NCI-H187 (cell line): ENCODE results near the gene TANC1.
A peak's percentile ranks its signal among the peaks of the same experiment; 100 is the strongest.

Experiments
- DNase-seq, 2 experiments: peaks; one replicate each; lab custom pipeline; 2025; lab: John Stamatoyannopoulos, UW

Gene TANC1

DNA sequence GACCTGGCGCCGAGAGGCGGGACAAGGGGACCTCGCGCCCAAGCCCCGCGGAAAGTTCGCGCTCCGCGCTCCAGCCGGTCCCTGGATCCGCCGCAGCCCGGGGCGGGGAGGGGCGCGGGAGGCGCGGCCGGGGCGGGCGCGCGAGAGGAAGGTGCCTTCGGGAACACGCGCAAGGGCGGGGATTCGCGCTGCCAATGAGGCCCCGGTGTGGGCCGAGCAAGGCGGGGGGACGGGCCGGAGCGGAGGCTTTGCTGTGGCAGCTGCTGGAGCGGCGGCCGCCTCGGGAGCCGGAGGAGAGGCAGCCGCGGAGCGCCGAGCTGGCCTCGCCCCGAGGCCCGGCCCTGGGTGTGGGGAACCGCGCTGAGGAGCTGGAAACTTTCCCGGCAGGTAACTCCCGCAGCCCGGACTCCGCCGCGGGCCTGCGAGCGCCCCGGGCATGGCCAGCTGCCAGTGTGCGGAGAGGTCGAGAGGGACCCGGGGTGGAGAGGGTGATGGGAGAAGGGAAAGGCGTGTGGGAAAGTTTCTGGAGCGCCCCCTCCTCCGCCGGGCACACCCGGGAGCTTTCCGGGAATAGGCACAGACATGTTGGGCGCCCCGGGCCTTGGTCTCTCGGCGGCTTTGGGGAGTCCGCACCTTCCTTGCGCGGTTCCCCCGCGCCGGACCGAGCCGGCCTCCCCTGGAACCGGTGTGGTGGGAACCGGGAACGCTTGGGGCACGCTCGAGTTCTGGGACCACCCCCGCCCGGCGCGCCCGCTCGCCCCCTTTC, at the start of gene TANC1:
TANC1 (plus strand) TSS at position 245 of the 766 bp plus-strand sequence. CDS start 97,271 bp downstream, outside the sequence.
- peak; percentile 26 to 60 for DNase-seq

DNA sequence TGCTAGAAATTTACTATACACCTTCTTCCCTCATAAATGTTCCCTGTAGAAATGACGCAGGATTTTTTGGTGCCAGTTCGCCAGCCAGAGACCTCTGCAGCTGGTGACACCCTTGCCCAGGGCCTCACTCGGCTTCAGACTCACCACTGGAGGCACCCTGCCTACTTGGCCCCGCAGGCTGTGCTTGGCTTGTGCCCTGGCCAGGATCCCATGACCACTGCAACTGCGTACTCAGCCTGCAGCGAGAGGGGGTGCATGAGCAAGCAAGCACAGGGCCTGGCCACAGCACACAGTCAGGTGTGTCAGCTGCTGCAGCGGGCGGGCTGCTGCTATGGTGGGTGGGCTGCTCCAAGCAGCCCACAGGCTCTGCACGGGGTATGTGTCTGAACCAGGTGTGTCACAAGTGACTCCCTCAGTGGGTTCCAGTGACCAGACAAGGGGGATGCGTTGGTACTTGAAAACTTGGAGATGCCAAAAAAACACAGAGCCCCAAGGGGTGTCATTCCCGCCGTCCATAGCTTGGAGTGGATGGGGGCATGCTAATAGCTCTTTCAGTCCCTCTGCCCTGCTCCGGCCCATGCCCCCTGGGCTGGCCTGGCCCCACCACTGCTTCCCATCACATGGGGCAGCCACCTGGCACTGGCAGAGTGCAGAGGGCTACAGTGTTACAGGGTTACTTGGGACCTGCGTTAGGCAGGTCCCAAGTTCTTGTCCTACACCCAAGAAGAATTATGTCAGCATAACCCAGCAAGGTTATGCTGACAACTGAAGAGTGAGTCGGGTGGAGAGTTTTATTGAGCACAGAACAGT, 46.6 kb upstream of the TANC1 start:
- DNase-seq = no peak

GRCh38 chr2:158922601-158923000, 45.8 kb upstream of the TANC1 start:
- no peak for DNase-seq

DNA sequence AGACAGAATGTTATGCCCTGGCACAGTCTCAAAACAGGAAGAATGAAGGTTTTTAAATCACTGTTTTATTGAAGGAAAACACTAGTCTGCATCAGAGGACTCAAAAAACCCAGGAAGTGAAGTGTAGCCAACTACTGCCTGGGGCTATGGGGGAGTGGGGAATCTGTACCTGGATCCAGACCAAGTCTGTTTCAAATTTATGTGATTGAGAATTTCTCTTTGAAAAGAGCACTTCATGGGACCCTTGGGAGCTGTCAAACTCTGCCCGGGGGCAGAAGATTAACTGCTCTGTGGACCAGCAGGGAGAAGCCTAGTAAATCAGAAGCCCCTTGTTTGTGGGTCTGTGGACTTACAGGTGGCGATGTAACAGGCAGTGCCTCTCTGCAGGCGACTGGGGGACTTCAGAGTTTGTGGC, 45.3 kb upstream of the TANC1 start:
- DNase-seq = no peak

- DNase-seq = no peak
Measured at GRCh38 chr2:158923641-158924040, 44.8 kb upstream of the TANC1 start.

DNA sequence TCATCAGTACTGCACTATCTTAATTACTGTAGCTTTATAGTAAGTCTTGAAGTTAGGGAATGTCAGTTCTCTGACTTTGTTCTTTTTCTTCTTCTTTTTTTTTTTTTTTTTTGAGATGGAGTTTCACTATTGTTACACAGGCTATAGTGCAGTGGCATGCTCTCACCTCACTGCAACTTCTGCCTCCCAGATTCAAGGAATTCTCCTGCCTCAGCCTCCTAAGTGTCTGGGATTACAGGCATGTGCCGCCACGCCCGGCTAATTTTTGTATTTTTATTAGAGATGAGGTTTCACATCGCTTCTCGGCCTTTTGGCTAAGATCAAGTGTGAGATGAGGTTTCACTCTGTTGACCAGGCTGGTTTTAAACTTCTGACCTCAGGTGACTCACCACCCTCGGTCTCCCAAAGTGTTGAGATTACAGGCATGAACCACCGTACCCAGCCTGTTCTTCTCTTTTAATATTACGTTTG, 41.9 kb upstream of the TANC1 start:
- DNase-seq = no peak

DNA sequence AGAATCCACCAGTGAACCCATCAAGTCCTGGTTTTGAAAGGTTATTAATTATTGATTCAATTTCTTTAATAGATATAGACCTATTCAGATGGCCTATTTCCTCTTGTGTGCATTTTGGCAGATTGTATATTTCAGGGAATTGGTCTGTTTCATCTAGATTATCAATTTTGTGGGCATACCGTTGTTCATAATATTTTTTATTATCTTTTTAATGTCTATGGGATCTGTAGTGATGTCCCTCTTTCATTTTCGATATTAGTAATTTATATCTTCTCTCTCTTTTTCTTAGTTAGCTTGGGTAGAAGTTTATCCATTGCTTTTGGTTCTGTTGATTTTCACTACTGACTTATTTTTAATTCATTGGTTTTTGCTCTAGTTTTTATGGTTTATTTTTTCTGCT, 39.9 kb upstream of the TANC1 start:
- DNase-seq = no peak

DNA sequence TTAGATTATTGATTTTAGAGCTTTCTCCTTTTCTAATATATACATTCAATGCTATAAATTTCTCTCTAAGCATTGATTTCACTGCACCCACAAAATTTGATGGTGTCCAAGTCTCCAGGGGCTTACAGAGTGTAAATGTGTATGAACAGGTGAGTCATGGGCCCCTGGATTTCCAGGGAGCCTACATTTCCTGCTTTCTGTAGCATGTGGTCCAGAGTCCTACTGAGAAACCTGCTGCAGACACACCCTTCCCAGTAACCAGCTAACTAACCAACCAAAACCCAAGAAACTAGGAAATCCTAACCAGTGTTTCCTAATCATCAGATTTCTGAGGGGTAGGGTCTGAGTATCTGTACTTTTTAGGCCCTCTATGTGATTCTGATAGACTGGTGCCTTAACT, 39.5 kb upstream of the TANC1 start:
- no peak for DNase-seq

GRCh38 chr2:158931572-158931971, 36.9 kb upstream of the TANC1 start:
- DNase-seq = no peak

DNA sequence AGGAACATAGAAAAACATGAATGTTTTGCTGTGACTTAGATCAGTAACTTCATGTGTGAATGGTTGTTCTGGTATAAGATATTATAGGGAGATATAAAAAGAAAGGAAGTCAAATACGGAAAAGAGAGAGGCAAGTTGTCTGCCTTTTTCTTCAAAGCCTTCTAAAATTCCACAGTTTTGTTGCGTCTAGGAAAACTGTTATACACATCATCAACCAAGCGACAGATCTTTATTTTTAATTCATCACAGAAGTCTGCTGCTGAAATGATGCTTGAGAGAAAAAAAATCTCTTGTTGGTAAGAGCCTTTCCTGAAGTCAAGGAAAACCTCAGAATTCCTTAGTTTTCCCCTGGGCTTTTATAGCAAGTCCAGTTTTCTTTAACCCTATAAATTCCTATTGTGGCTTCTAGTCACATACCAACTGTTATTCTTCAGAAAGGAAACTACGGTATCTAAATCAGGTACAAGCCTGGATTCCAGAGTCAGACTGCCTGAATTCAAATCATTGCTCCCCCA, 36.3 kb upstream of the TANC1 start:
- no peak for DNase-seq

DNA sequence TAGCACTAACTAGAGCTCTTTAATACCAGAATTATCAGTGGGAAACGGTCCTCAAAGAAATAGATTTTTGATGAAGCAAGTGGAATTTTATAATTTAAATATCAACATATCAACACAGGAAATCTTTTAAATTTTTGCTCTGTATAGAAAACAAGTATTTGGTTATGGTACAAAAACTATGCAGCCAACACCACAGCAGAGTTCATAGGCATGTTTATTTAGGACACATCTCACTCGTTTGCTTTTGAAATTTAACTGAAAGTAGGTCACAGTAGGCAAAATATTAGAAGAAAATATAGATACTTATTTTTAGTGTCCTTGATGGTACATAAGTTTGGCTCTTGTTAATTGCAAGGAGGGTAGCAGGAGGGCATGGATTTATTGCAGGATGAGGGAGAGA, 34.3 kb upstream of the TANC1 start:
- DNase-seq = no peak

- no peak for DNase-seq
Measured at GRCh38 chr2:158935617-158936016, 32.8 kb upstream of the TANC1 start.

GRCh38 chr2:158936978-158937377, 31.5 kb upstream of the TANC1 start:
- no peak for DNase-seq

DNA sequence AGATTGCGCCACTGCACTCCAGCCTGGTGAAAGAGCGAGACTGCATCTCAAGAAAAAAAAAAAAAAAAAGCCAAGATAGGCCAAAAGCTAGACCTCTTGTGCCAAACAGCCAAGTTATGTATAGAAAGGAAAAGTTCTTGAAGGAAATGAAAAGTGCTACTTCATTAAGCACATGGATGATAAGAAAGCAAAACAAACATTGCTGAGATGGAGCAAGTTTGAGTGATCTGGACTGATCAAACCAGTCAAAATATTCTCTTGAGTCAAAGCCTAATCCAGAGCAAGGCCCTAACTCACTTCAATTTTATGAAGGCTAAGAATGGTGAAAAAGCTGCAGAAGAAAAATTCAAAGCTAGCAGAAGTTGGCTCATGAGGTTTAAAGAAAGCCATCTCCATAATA, 28.1 kb upstream of the TANC1 start:
- DNase-seq = no peak

- no peak for DNase-seq
Measured at GRCh38 chr2:158943973-158944372, 24.5 kb upstream of the TANC1 start.

DNA sequence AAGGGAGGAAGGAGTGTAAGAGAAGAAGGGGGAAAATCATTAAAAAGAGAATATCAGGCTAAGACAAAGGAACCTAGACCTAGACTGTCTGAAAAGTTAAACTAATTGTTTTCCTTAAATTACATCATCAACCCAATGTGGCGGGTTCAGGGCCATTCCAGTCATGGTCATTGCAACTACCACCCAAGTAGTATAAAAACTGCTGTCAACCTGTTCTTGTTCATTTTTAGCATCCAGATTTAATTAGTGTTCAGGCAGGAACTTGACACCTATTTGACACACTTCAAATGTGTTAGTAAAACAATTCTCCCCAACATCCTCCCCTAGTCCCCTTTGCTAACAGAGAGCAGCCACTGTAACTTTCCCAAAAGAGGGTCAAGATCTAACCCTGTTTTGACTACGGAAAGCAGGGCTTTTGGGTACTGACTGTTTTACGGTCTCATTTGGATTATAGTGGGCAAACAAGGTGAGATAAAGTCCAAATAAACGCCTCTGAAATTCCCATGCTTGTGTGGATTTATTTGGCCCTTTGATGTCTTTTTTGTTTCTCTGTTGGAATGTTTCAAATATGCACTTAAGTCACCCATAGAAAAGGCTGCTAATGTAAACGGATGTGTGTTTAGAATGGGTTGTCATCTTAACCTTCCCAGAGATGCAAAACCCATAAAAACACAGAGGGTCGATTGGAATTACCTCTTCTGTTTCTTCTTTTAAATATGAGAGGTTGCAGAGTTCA, 19.3 kb upstream of the TANC1 start:
- DNase-seq = no peak

DNA sequence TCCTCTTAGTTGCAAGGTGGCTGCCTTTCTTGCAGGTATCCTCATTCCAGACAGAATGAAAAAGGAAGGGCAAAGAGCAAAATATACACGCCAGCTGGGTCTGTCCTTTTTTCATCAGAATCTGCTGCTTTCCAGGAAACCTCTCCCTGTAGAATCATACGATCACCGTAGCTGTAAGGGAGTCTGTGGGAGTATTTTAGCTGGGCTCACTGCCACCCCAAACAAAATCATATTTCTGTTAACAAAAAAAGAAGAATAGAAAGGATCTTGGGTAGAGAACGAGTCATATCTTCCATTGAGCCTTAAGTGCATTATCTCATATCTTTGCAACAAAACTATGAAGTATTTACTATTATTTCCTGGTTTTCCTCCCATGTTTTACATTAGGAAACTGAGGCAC, 15.0 kb upstream of the TANC1 start:
- DNase-seq = no peak

DNA sequence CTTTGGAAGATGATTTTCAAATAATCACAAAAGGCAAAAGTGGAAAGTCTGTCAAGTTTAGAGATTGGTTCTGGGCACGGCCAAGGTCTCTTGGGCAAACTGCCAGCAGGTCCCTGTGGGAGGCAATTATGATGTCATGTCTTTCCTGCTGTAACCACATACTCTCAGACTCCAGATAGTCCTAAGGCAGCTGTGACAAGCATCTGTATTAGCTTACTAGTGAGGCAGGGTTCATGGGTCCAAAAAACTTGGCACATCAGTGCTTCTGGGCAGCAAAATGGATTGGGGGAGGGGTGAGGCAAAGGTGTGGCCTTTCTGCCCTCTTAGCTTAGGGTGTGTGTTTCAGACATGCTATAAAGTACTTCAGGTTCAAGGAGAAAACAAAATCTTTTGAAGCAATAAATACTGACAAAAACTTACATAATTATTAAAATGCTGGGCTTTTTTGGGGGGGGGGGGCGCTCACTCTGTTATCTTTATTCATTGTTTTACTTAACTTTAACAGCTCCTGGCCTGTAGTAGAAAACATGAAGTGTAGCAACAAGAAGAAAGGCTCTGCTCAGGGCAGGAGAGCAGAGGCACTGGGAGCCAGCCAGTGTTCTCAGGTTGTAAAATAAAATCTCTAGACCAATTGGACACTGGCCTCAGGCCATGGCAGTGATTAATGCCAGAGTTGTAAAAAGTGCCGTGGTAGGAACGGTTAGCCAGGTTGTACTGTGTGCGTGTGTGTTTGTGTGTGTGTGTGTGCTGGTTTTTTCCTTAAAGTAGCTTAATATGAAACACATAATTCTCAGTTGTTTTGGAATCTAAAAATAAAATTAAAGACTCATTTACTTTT, 14.3 kb upstream of the TANC1 start:
- peak; percentile 52 to 54 for DNase-seq

- DNase-seq = no peak
Measured at GRCh38 chr2:158955842-158956365, 12.5 kb upstream of the TANC1 start.

- no peak for DNase-seq
Measured at GRCh38 chr2:158958365-158958764, 10.1 kb upstream of the TANC1 start.

- no peak for DNase-seq
Measured at GRCh38 chr2:158960193-158960592, 8.2 kb upstream of the TANC1 start.
